Sigmoid colon (tissue), 3 donors: Measurements from ENCODE around the gene DEPDC4.

Source experiments
- CTCF ChIP-seq, 4 experiments: fragments of 450-650 bp in 3 of 4; fragments of 200-600 bp in 1 of 4; IDR thresholded peaks; one replicate each; pipeline ENCODE4 v1.5.1; 2016 to 2019; ENCODE audit warnings: antibody characterized with exemption in 4 of 4, mild to moderate bottlenecking in 3 of 4, moderate library complexity in 2 of 4
- POLR2A ChIP-seq, 2 donors: fragments of 450-650 bp; IDR thresholded peaks; one replicate each; pipeline ENCODE4 v1.6.1; 2016; ENCODE audit warnings: antibody characterized with exemption in 2 of 2, mild to moderate bottlenecking in 2 of 2, moderate library complexity in 2 of 2

- TF ChIP-seq CTCF (IDR thresholded peaks at IDR 0.05), result no peak
- TF ChIP-seq POLR2A (IDR thresholded peaks at IDR 0.05), result no peak
These were observed 18.0 kb downstream of the DEPDC4 start for GRCh38 chr12:100248886-100249285.
